ENCODE data around the gene SDR9C7. TPM values are rescaled to one million over a fixed set of nuclear protein-coding genes. Genes with fewer than 3 reads are reported as not detected.
"Not testable (repeated sequence)": the region's sequence is repeated elsewhere in the genome, so short reads cannot be mapped to it uniquely, and the experiment has no call there.

Gene SDR9C7
- total and polyA plus RNA-seq, 2 of the 8 experiments (the other 6 are each of a cell fraction or from before 2014, with no cell fraction given): 0.11 TPM; not detected in 1

GRCh38 chr12:56909403-56909802 lies 24.8 kb downstream of the SDR9C7 start:
- H3K18ac ChIP-seq (ENCODE audit: extremely low read depth, low read length); FAIRE-seq; H3K79me2 ChIP-seq (ENCODE audit: control insufficient read depth in 1 of 2, insufficient read depth in 2 of 2, low read length in 2 of 2); H2BK120ac ChIP-seq (replicated peaks; ENCODE audit: low read depth, low read length); H4K20me1 ChIP-seq (replicated peaks in 1 of 2; ENCODE audit: control insufficient read depth in 1 of 2, insufficient read depth in 2 of 2, low read length in 2 of 2); H2BK5ac ChIP-seq (ENCODE audit: low read depth, low read length); H4K5ac ChIP-seq (ENCODE audit: insufficient read length, low read depth, low read length); H2BK15ac ChIP-seq (ENCODE audit: low read length); H3K23me2 ChIP-seq (ENCODE audit: low read depth, low read length); H3K27me3 ChIP-seq (replicated peaks in 1 of 4; ENCODE audit: control insufficient read depth in 3 of 4, extremely low read depth in 1 of 4, insufficient read depth in 3 of 4, low read length in 3 of 4); H2AFZ ChIP-seq (ENCODE audit: low read length); H3K14ac ChIP-seq (ENCODE audit: insufficient read length); H3K79me1 ChIP-seq (ENCODE audit: low read depth, low read length); H4K8ac ChIP-seq (ENCODE audit: extremely low read depth, insufficient read depth, low read length); DNase-seq (ENCODE audit: low read depth in 1 of 2, low spot score in 2 of 2); H2BK12ac ChIP-seq (ENCODE audit: low read depth, low read length); H3K27ac ChIP-seq (ENCODE audit: low read depth, low read length); H3K4me1 ChIP-seq (replicated peaks in 1 of 4; ENCODE audit: control insufficient read depth in 3 of 4, insufficient read depth in 4 of 4, low read length in 3 of 4); H3K4me3 ChIP-seq (ENCODE audit: extremely low read depth in 1 of 4, insufficient read depth in 2 of 4, low read depth in 3 of 4, low read length in 4 of 4); H2AK5ac ChIP-seq (ENCODE audit: low read depth, low read length); POLR2A ChIA-PET (ENCODE audit: partially characterized antibody); H2BK20ac ChIP-seq (ENCODE audit: low read length); H3K9ac ChIP-seq (replicated peaks in 1 of 4; ENCODE audit: extremely low read depth in 1 of 4, low read depth in 3 of 4, low read length in 3 of 4); H3K4me2 ChIP-seq (ENCODE audit: insufficient read depth in 1 of 2, low read depth in 2 of 2, low read length in 2 of 2); H3K56ac ChIP-seq (replicated peaks; ENCODE audit: insufficient read length, low read depth, low read length); H3K4ac ChIP-seq (replicated peaks; ENCODE audit: insufficient read length, low read depth, low read length); H3K23ac ChIP-seq (ENCODE audit: insufficient read length); H3K36me3 ChIP-seq (ENCODE audit: control insufficient read depth in 2 of 4, insufficient read depth in 4 of 4, low read length in 3 of 4); H4K91ac ChIP-seq (replicated peaks; ENCODE audit: insufficient read length, low read length): not testable (repeated sequence)
- WGBS, 2 experiments (ENCODE audit: extremely low coverage in 1 of 2, insufficient coverage in 1 of 2, insufficient read length in 1 of 2, insufficient replicate concordance in 2 of 2, low coverage in 1 of 2, low lambda C conversion rate in 2 of 2, missing lambda C conversion rate in 1 of 2): 67% methylated on average over 2 of the region's 2 CpGs; no CpG with 5 or more reads in 1 of the 2 experiments
- CTCF ChIA-PET (ENCODE audit: partially characterized antibody): interaction anchor here (1.2 kb wide), 1 partner anchor 13 kb away, joined by 5 read pairs; no protein-coding TSS in a partner anchor
- peaks cover 30 to 41% of the 10 kb centered on the region in 2 experiments for H3K9me3 ChIP-seq (ENCODE audit: insufficient read depth in 2 of 2, low read depth in 1 of 2, low read length in 1 of 2)

All from H1 (cell line).